Upper lobe of right lung (tissue), 1 donor: ENCODE measurements around the gene FBXW2. TPM values are rescaled to one million over a fixed set of nuclear protein-coding genes. Genes with fewer than 3 reads are reported as not detected.

Experiments used
- ATAC-seq: fragments of 200-7000 bp; cut with Tn5 transposase; one replicate; pipeline ENCODE4 v1.9.1; 2020; ENCODE audit warnings: mild to moderate bottlenecking, moderate library complexity
- DNase-seq: peaks from one replicate; pipeline ENCODE4 v3.0.0-alpha.2; 2020
- H3K27ac ChIP-seq: fragments of 200-600 bp; one replicate; pipeline ENCODE4 v1.8.0; 2022
- H3K27me3 ChIP-seq: fragments of 200-600 bp; one replicate; pipeline ENCODE4 v1.8.0; 2022; ENCODE audit warnings: mild to moderate bottlenecking
- H3K36me3 ChIP-seq: fragments of 200-600 bp; one replicate; pipeline ENCODE4 v1.8.0; 2022
- H3K4me1 ChIP-seq: fragments of 200-600 bp; one replicate; pipeline ENCODE4 v1.8.0; 2022
- H3K4me3 ChIP-seq: fragments of 200-600 bp; one replicate; pipeline ENCODE4 v1.8.0; 2022; ENCODE audit warnings: mild to moderate bottlenecking
- H3K9me3 ChIP-seq: fragments of 200-600 bp; one replicate; pipeline ENCODE4 v1.8.0; 2022
- CTCF ChIP-seq: fragments of 200-600 bp; IDR thresholded peaks from one replicate; pipeline ENCODE4 v1.8.0; 2022; ENCODE audit warnings: antibody characterized with exemption
- intact Hi-C: fragments of 100-400 bp; cut with DNase I; formaldehyde crosslinking; loops from one replicate; pipeline ENCODE4 v1.11.0; 2022
- total RNA-seq: library from RNA; stranded (reverse); fragmentation: NEBNext Ultra II Directional; extraction: Animal tissue kit (Norgen Biotek cat#: 25700); gene quantifications from one replicate; pipeline ENCODE4 v1.2.1, GENCODE V29; 2021
- donor health status: DM: no; HTN: yes; CAD: no; lungs with severe emphysema.

The FBXW2 gene
- total RNA-seq, 1 donor from 2014 or later, result 87.1 TPM

GRCh38 chr9:120833325-120833724 is 40.1 kb upstream of the FBXW2 start:
- Histone ChIP-seq H3K27me3 (no peaks in the 10 kb centered on the region), H3K27ac (no peak overlapping the region), H3K36me3 (peaks cover 61% of the 10 kb centered on the region), H3K4me3 (no peak overlapping the region), H3K4me1 (no peaks in the 10 kb centered on the region), H3K9me3 (no peaks in the 10 kb centered on the region)
- ATAC-seq (no peak), DNase-seq (no peak)
- intact Hi-C loops, result no loop called here
- TF ChIP-seq CTCF, result no peak

GRCh38 chr9:120832807-120833206 is 39.6 kb upstream of the FBXW2 start:
- DNase-seq, result no peak
- H3K4me1 ChIP-seq, result no peaks in the 10 kb centered on the region
- H3K36me3 ChIP-seq, result peaks cover 64% of the 10 kb centered on the region
- intact Hi-C loops, result no loop called here
- H3K27ac ChIP-seq, result no peak overlapping the region
- H3K9me3 ChIP-seq, result no peaks in the 10 kb centered on the region
- no peaks in the 10 kb centered on the region for H3K27me3 ChIP-seq
- no peak for TF ChIP-seq CTCF
- no peak for ATAC-seq
- H3K4me3 ChIP-seq, result no peak overlapping the region

- Histone ChIP-seq H3K4me1 (no peaks in the 10 kb centered on the region), H3K27ac (no peak overlapping the region), H3K4me3 (no peak overlapping the region), H3K9me3 (no peaks in the 10 kb centered on the region), H3K27me3 (no peaks in the 10 kb centered on the region), H3K36me3 (peaks cover 78% of the 10 kb centered on the region)
- no peak for ATAC-seq
- TF ChIP-seq CTCF, result no peak
- intact Hi-C loops, result no loop called here
- DNase-seq, result no peak
Observed at GRCh38 chr9:120830865-120831264, 37.6 kb upstream of the FBXW2 start.

GRCh38 chr9:120830151-120830550 is 36.9 kb upstream of the FBXW2 start:
- no peak for ATAC-seq
- no peak for DNase-seq
- H3K9me3 ChIP-seq, result no peaks in the 10 kb centered on the region
- H3K4me3 ChIP-seq, result no peak overlapping the region
- no peak for TF ChIP-seq CTCF
- H3K4me1 ChIP-seq, result no peaks in the 10 kb centered on the region
- intact Hi-C loops, result no loop called here
- H3K27me3 ChIP-seq, result no peaks in the 10 kb centered on the region
- peaks cover 78% of the 10 kb centered on the region for H3K36me3 ChIP-seq
- H3K27ac ChIP-seq, result no peak overlapping the region

- no peaks in the 10 kb centered on the region for H3K4me1 ChIP-seq
- no peaks in the 10 kb centered on the region for H3K27me3 ChIP-seq
- DNase-seq (no peak), ATAC-seq (no peak)
- TF ChIP-seq CTCF, result no peak
- H3K36me3 ChIP-seq, result peaks cover 78% of the 10 kb centered on the region
- intact Hi-C loops, result no loop called here
- H3K4me3 ChIP-seq, result no peak overlapping the region
- H3K27ac ChIP-seq, result no peak overlapping the region
- no peaks in the 10 kb centered on the region for H3K9me3 ChIP-seq
Observed at GRCh38 chr9:120829650-120830049, 36.4 kb upstream of the FBXW2 start.

- Histone ChIP-seq H3K27me3 (no peaks in the 10 kb centered on the region), H3K9me3 (no peaks in the 10 kb centered on the region), H3K36me3 (peaks cover 85% of the 10 kb centered on the region), H3K4me3 (no peak overlapping the region), H3K27ac (no peak overlapping the region), H3K4me1 (no peaks in the 10 kb centered on the region)
- TF ChIP-seq CTCF, result no peak
- DNase-seq, result no peak
- intact Hi-C loops, result no loop called here
- ATAC-seq, result no peak
Observed at GRCh38 chr9:120820095-120820494, 26.9 kb upstream of the FBXW2 start.
